WI38 (cell line): ENCODE measurements around the gene CEP135.
"Not testable (repeated sequence)": the region's sequence is repeated elsewhere in the genome, so short reads cannot be mapped to it uniquely, and the experiment has no call there.

Experiments
- H3K4me3 ChIP-seq: 2 replicates; pipeline ENCODE4 v1.5.1; 2011; ENCODE audit warnings: low read depth, mild to moderate bottlenecking, control low read depth, low read length
- CTCF ChIP-seq: IDR thresholded peaks from 2 replicates; pipeline ENCODE4 v1.5.1; 2012; ENCODE audit warnings: low read depth, mild to moderate bottlenecking, control low read depth, low read length

CEP135 gene

GRCh38 chr4:55927803-55928437, 20.8 kb upstream of the CEP135 start:
- TF ChIP-seq CTCF, result no peak
- H3K4me3 ChIP-seq, result no peak overlapping the region

DNA sequence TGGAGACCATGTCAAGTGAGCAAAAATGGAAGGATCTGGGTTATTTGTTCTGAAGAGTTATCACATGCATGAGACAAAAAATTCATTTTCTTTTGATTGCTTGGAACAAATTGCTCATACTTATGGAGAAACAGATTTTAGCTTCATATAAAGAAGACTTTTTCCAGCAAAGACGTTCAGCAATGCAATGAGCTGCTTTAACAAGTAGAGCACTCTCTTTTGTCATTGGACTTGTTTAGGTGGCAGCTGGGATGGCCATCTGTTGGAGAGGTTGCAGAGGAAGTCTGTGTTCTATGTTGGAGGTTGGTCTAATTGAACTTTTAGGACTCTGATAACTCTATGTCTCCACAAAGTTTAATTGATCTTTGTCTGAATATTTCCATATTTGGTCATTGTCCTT, 19.9 kb upstream of the CEP135 start:
- no peak overlapping the region for H3K4me3 ChIP-seq
- TF ChIP-seq CTCF, result no peak

GRCh38 chr4:55931043-55931442, 17.7 kb upstream of the CEP135 start:
- no peak overlapping the region for H3K4me3 ChIP-seq
- no peak for TF ChIP-seq CTCF

- TF ChIP-seq CTCF, result no peak
- no peak overlapping the region for H3K4me3 ChIP-seq
Observed at GRCh38 chr4:55931833-55932232, 16.9 kb upstream of the CEP135 start.

DNA sequence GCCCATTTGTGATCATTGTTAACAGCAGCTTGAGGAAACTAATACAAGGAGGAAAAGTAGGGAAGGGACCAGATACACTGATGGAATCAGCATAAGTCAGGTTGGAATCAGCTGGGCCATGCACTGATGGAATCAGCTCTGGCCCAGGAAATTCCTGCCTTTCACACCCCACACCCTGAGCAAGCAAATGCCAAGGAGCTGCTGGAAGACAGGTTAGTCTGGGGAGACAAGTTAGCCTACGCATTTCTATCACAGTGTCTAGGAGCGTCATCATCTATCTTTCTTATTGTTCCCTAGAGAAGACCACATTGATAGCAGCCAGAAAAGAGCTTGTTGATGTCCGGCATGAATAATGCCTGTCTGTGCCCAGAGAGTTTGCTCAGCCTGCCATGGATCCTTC, 16.2 kb upstream of the CEP135 start:
- no peak for TF ChIP-seq CTCF
- no peak overlapping the region for H3K4me3 ChIP-seq

GRCh38 chr4:55933611-55934010, 15.1 kb upstream of the CEP135 start:
- TF ChIP-seq CTCF, result no peak

GRCh38 chr4:55935907-55936306, 12.8 kb upstream of the CEP135 start:
- H3K4me3 ChIP-seq, result not testable (repeated sequence)

More at GRCh38 chr4:55933611-55934010, 15.1 kb upstream of the CEP135 start:
- H3K4me3 ChIP-seq, result no peak overlapping the region

DNA sequence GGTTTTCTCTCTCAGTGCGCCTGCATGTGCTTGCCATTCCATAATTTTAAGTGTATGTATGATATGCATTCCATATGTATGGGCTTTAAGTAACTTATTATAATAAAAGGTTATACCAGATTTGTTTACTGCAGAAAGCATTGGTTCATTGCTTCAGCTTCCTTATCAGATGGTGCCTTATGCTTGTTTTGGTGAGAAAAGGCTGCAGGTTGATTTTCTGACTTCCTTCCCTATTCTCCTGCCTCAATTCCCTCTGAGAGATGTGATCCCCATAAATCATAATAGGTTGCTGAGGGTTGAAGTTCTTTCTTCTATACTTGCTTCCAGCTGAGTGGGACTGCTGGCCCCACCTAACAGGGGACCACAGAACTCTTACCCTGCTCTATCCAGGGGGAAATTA, 10.3 kb upstream of the CEP135 start:
- TF ChIP-seq CTCF, result no peak
- H3K4me3 ChIP-seq, result no peak overlapping the region
